Heart left ventricle (tissue), 16 donors: ENCODE data around the gene CCPG1. TPM values are rescaled to one million over a fixed set of nuclear protein-coding genes. Genes with fewer than 3 reads are reported as not detected.
"Not testable (repeated sequence)": the region's sequence is repeated elsewhere in the genome, so short reads cannot be mapped to it uniquely, and the experiment has no call there.

ENCODE experiments used
- ATAC-seq, 4 donors: fragments of 200-7000 bp; cut with Tn5 transposase; one replicate each; pipeline ENCODE4 v1.9.1; 2020 to 2022; ENCODE audit warnings: moderate library complexity in 4 of 4, mild to moderate bottlenecking in 3 of 4, moderate number of reproducible peaks in 1 of 4
- DNase-seq, 5 donors: peaks; one replicate each; pipeline ENCODE4 v3.0.0-alpha.2; 2020
- H3K27ac ChIP-seq, 12 donors: fragments of 200-600 bp; sonication (generic) in 4 of 12; one replicate each; pipeline versions ENCODE4 v1.5.0 to v1.8.0; 2016 to 2022; ENCODE audit warnings: mild to moderate bottlenecking in 2 of 12
- H3K27me3 ChIP-seq, 9 donors: fragments of 200-600 bp; sonication (generic) in 2 of 9; one replicate each; pipeline versions ENCODE4 v1.5.1 to v1.8.0; 2016 to 2022; ENCODE audit warnings: mild to moderate bottlenecking in 3 of 9
- H3K36me3 ChIP-seq, 9 donors: fragments of 200-600 bp; sonication (generic) in 2 of 9; one replicate each; pipeline versions ENCODE4 v1.5.0 to v1.8.0; 2018 to 2022; ENCODE audit warnings: mild to moderate bottlenecking in 2 of 9
- H3K4me1 ChIP-seq, 12 donors: fragments of 200-600 bp; sonication (generic) in 4 of 12; one replicate each; pipeline versions ENCODE4 v1.5.0 to v1.8.0; 2016 to 2022; ENCODE audit warnings: mild to moderate bottlenecking in 3 of 12
- H3K4me3 ChIP-seq, 12 donors: fragments of 200-600 bp; sonication (generic) in 4 of 12; one replicate each; pipeline versions ENCODE4 v1.5.0 to v1.8.0; 2017 to 2022; ENCODE audit warnings: mild to moderate bottlenecking in 9 of 12, moderate library complexity in 4 of 12
- H3K9me3 ChIP-seq, 12 donors: fragments of 200-600 bp; sonication (generic) in 4 of 12; one replicate each; pipeline versions ENCODE4 v1.5.0 to v1.8.0; 2016 to 2022; ENCODE audit warnings: mild to moderate bottlenecking in 1 of 12
- POLR2A ChIP-seq, 2 donors: fragments of 450-650 bp; IDR thresholded peaks; one replicate each; pipeline ENCODE4 v1.6.1; 2017; ENCODE audit warnings: antibody characterized with exemption in 2 of 2, mild to moderate bottlenecking in 2 of 2, moderate library complexity in 2 of 2
- WGBS, 4 donors: extraction: QIAGEN DNeasy Blood & Tissue Kit in 2 of 4; methylation state at CpG; one replicate each; pipeline versions ENCODE4 v1.1.5 to v1.1.7; 2013 to 2018; 5-methylcytosine and 5-hydroxymethylcytosine counted together
- intact Hi-C, 10 donors: fragments of 100-400 bp; cut with DNase I; formaldehyde crosslinking; loops; one replicate each; pipeline versions ENCODE4 v1.11.1 to v1.14.2; 2022
- long read RNA-seq, 3 donors: library from polyadenylated mRNA; unstranded; transcript quantifications; one replicate each; pipeline ENCODE4 v2.0.0, GENCODE V29; 2020 to 2021
- polyA plus RNA-seq, 2 donors: library from polyadenylated mRNA; stranded (reverse); fragments of 200-250 nt; gene quantifications; one replicate each; pipeline ENCODE4 v1.2.3, GENCODE V29; 2013
- total RNA-seq, 9 donors: library from RNA; depleted of rRNA in 2 of 9; stranded (reverse); fragments of >200 nt in 2 of 9; fragmentation: NEBNext Ultra II Directional in 3 of 9; extraction: Animal tissue kit (Norgen Biotek cat#: 25700) in 3 of 9; gene quantifications; one replicate each; pipeline versions ENCODE4 v1.1.0 to v1.2.4, GENCODE V29; 2016 to 2023
- TF ChIP-seq, protein P1 (sequence below), 12 donors: fragments of 200-600 bp; sonication (generic) in 4 of 12; IDR thresholded peaks; one replicate each; pipeline versions ENCODE4 v1.5.0 to v1.8.0; 2018 to 2022; ENCODE audit warnings: antibody characterized with exemption in 12 of 12, mild to moderate bottlenecking in 5 of 12
- donor health status: ischemic (EF 13 %, LVEDD 7.1; RV severe dilation, severe dysfunction).
- donor health status: healthy with polysubstance abuse.
- donor health status: DM: no; HTN: yes; CAD: no.
- donor health status: DM: no; HTN: no; CAD: no.
- donor health status: ischemic (EF 25% LVEDD 6.9; RV normal size, moderate dysfunction).
- donor health status: ischemic (EF 25% LVEDD 5.7; RV mildly dilated, moderate dysfunction).
- donor health status: healthy.
- donor health status: DM: yes; HTN: yes; CAD: no.
- donor health status: ischemic (EF 35%, LVEDD 5.7; RV mildly dilated, moderate dysfunction).
- donor health status: nonischemic (EF 11% LVEDD 7.7; RV severe dilation, severe dysfunction).
- donor health status: DM: yes; HTN: yes; CAD: no.
- donor health status: PGD.
- donor health status: ischemic (EF 29% LVEDD 5.4; RV normal size, mild dysfunction).
- donor health status: nonischemic (EF 23%, LVEDD 6.1; RV moderate dilation, normal function).

CCPG1 gene, protein sequence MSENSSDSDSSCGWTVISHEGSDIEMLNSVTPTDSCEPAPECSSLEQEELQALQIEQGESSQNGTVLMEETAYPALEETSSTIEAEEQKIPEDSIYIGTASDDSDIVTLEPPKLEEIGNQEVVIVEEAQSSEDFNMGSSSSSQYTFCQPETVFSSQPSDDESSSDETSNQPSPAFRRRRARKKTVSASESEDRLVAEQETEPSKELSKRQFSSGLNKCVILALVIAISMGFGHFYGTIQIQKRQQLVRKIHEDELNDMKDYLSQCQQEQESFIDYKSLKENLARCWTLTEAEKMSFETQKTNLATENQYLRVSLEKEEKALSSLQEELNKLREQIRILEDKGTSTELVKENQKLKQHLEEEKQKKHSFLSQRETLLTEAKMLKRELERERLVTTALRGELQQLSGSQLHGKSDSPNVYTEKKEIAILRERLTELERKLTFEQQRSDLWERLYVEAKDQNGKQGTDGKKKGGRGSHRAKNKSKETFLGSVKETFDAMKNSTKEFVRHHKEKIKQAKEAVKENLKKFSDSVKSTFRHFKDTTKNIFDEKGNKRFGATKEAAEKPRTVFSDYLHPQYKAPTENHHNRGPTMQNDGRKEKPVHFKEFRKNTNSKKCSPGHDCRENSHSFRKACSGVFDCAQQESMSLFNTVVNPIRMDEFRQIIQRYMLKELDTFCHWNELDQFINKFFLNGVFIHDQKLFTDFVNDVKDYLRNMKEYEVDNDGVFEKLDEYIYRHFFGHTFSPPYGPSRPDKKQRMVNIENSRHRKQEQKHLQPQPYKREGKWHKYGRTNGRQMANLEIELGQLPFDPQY
- total RNA-seq = 100 to 1,000 TPM in 1 of 9 donors, 10 to 100 TPM in 8; 62.2 to 105 (median 84.0) TPM
- 10 to 100 TPM; 21.3 to 41.6 TPM for polyA plus RNA-seq
- long read RNA-seq, donor 1, full-length matches to known transcripts = 79 of 108 reads
- long read RNA-seq, donor 1, partial matches to known transcripts = 10 of 108 reads
- long read RNA-seq, donor 1, other reads (novel, unspliced or antisense) = 19 of 108 reads
- long read RNA-seq, donor 2, full-length matches to known transcripts = 304 of 356 reads
- long read RNA-seq, donor 2, partial matches to known transcripts = 32 of 356 reads
- long read RNA-seq, donor 2, other reads (novel, unspliced or antisense) = 20 of 356 reads
- long read RNA-seq, donor 3, full-length matches to known transcripts = 52 of 68 reads
- long read RNA-seq, donor 3, partial matches to known transcripts = 4 of 68 reads
- long read RNA-seq, donor 3, other reads (novel, unspliced or antisense) = 12 of 68 reads

DNA sequence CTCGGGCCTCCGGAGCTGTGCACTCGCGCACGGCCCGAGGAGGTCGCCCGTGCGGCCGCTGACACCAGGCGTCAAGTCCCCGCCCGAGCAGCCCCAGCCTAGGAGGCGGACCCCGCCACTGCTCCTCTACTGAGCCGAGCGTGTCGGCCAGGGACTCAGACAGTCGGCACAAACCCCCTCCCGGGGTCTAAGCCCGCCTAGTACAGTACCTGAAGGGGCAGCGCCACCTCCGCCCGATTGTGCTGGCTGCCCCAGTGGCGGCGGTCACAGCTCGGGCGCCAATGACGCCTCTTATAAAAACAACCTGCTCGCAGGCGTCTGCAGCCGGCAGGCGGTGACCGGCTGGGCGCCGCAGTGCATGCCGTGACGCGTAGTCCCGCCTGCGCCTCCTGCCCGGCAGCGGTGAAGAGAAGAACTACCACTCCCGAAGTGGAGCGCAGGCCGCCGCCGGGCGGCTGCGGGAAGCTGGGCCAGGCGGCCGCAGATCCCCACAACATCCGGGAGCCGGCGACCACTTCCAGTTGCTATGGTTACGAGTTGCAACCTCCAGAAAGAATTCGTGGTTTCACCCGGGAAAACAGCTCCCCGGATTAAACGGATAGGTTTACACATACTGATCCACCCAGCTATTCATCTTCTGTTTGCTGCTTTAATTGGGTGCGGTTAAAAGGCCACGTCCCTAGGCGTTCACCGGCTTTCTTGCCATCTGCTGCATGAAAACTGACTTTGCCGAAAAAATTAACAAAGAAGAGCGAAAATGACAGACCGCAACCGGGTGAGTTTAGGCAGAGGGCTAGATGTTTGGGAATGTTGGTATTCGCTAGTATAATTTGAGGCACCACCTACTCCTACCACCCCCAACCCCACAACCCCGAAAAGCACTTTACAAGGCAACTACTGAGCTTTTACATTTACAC lies at the start of gene CCPG1, which contains the start of gene PIERCE2:
Gene CCPG1, minus strand, starts transcription at position 348 of the 917 bp plus-strand sequence. CDS start 18,935 bp downstream, outside the sequence.
Gene PIERCE2, plus strand, starts transcription at position 484 of the 917 bp plus-strand sequence. Its CDS starts 274 bp downstream, at position 758.
- intact Hi-C loops = loop anchor here in 3 of 10 donors (2.0 to 10.0 kb wide), 5 partner anchors 89 to 213 kb away; partner anchors contain the start of genes RSL24D1 (in 2 of the 3), PIGB (in 1 of the 3), PIGBOS1 (in 1 of the 3) and PYGO1 (in 1 of the 3)
- H3K27me3 ChIP-seq = no peaks in the 10 kb centered on the region
- H3K9me3 ChIP-seq = no peaks in the 10 kb centered on the region
- ATAC-seq (peak; percentile 98 to 99 (median 98)), DNase-seq (peak; percentile 91 to 96 (median 95))
- TF ChIP-seq, protein P1, sequence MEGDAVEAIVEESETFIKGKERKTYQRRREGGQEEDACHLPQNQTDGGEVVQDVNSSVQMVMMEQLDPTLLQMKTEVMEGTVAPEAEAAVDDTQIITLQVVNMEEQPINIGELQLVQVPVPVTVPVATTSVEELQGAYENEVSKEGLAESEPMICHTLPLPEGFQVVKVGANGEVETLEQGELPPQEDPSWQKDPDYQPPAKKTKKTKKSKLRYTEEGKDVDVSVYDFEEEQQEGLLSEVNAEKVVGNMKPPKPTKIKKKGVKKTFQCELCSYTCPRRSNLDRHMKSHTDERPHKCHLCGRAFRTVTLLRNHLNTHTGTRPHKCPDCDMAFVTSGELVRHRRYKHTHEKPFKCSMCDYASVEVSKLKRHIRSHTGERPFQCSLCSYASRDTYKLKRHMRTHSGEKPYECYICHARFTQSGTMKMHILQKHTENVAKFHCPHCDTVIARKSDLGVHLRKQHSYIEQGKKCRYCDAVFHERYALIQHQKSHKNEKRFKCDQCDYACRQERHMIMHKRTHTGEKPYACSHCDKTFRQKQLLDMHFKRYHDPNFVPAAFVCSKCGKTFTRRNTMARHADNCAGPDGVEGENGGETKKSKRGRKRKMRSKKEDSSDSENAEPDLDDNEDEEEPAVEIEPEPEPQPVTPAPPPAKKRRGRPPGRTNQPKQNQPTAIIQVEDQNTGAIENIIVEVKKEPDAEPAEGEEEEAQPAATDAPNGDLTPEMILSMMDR (IDR thresholded peaks at IDR 0.05) = peak; percentile 72 to 92 (median 89)
- TF ChIP-seq POLR2A (IDR thresholded peaks at IDR 0.05) = peak; percentile 49 to 92
- H3K4me1 ChIP-seq = peaks cover 0 to 48% (median 27%) of the 10 kb centered on the region in 12 donors
- 0 to 1% (median 1%) methylated on average over 27 to 70 of the region's 70 CpGs for WGBS, 4 donors
- H3K27ac ChIP-seq = peak within 1 kb of the TSS; percentile 60 to 98 (median 92)
- peak within 1 kb of the TSS; percentile 57 to 92 (median 78) for H3K4me3 ChIP-seq
- H3K36me3 ChIP-seq = no peaks in the 10 kb centered on the region

DNA sequence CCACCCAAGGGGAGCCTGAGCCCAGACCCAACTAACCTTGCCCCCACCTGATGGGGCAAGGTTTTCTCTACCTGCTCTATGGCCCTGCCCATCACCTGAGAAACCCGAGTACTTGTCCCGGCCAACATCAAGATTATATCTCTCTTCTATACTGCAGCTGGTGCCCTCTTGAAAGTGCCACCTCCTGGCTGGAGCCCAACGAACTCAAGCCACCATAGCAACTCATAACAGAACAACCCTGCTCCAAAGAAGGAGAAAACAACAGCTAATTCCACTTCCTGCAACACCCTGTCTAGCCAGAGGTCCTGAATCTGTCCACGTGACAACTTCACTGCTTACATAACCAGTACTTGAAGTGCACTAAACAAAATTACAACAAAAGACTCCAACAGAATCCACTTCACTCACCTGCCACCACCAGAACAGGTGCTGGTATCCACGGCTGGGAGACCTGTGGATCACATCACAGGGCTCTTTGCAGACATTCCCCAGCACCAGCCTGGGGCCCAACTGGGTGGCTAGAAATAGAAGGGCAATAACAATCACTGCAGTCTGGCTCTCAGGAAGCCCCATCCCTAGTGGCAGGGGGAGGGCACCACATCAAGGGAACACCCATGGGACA lies 49.4 kb upstream of the CCPG1 start:
- DNase-seq (no peak), ATAC-seq (no peak)
- peaks cover 0 to 24% (median 0%) of the 10 kb centered on the region in 12 donors for H3K9me3 ChIP-seq
- H3K27me3 ChIP-seq = no peaks in the 10 kb centered on the region
- H3K36me3 ChIP-seq = no peaks in the 10 kb centered on the region
- no peaks in the 10 kb centered on the region for H3K4me1 ChIP-seq
- intact Hi-C loops = no loop called here
- H3K4me3 ChIP-seq = no peak overlapping the region
- 87 to 92% (median 89%) methylated on average over 5 of the region's 5 CpGs for WGBS, 4 donors
- no peak overlapping the region for H3K27ac ChIP-seq
- TF ChIP-seq, protein P1 (IDR thresholded peaks at IDR 0.05) = no peak
- no peak for TF ChIP-seq POLR2A (IDR thresholded peaks at IDR 0.05)

DNA sequence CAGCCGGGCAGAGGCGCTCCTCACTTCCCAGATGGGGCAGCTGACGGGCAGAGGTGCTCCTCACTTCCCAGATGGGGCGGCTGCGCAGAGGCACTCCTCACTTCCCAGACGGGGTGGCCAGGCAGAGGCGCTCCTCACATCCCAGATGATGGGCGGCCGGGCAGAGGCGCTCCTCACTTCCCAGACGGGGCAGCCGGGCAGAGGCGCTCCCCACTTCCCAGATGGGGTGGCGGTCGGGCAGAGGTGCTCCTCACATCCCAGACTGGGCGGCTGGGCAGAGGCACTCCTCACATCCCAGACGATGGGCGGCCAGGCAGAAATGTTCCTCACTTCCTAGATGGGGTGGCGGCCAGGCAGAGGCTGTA lies 38.9 kb upstream of the CCPG1 start:
- intact Hi-C loops, H3K27ac ChIP-seq, H3K4me3 ChIP-seq, H3K27me3 ChIP-seq, H3K9me3 ChIP-seq, DNase-seq, ATAC-seq, H3K4me1 ChIP-seq, H3K36me3 ChIP-seq: not testable (repeated sequence)
- WGBS, 4 donors = 89 to 99% (median 98%) methylated on average over 9 to 19 of the region's 19 CpGs

DNA sequence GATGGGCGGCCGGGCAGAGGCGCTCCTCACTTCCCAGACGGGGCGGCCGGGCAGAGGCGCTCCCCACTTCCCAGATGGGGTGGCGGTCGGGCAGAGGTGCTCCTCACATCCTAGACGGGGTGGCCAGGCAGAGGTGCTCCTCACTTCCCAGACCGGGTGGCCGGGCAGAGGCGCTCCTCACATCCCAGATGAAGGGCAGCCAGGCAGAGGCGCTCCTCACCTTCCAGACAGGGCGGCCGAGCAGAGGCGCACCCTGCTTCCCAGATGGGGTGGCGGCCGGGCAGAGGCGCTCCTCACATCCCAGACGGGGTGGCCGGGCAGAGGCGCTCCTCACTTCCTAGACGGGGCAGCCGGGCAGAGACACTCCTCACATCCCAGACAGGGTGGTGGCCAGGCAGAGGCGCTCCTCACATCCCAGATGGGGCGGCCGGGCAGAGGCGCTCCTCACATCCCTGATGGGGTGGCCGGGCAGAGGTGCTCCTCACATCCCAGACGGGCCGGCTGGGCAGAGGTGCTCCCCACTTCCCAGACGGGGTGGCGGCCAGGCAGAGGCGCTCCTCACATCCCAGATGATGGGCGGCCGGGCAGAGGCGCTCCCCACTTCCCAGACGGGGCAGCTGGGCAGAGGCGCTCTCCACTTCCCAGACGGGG lies 38.3 kb upstream of the CCPG1 start:
- H3K36me3 ChIP-seq, intact Hi-C loops, H3K27me3 ChIP-seq, H3K4me3 ChIP-seq, ATAC-seq, H3K4me1 ChIP-seq, H3K27ac ChIP-seq, DNase-seq, H3K9me3 ChIP-seq: not testable (repeated sequence)
- 94 to 100% (median 98%) methylated on average over 12 to 41 of the region's 41 CpGs for WGBS, 4 donors

DNA sequence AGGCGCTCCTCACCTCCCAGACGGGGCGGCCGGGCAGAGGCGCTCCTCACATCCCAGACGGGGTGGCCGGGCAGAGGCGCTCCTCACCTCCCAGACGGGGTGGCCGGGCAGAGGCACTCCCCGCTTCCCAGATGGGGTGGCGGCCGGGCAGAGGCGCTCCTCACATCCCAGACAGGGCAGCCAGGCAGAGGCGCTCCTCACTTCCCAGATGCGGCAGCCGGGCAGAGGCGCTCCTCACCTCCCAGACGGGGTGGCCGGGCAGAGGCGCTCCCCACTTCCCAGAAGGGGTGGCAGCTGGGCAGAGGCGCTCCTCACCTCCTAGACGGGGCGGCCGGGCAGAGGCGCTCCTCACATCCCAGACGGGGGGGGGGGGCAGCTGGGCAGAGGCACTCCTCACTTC lies 37.8 kb upstream of the CCPG1 start:
- DNase-seq, H3K4me1 ChIP-seq, ATAC-seq, H3K36me3 ChIP-seq, H3K4me3 ChIP-seq, H3K9me3 ChIP-seq, intact Hi-C loops, H3K27me3 ChIP-seq, H3K27ac ChIP-seq: not testable (repeated sequence)
- WGBS, 4 donors = 74 to 94% (median 89%) methylated on average over 5 to 27 of the region's 27 CpGs

DNA sequence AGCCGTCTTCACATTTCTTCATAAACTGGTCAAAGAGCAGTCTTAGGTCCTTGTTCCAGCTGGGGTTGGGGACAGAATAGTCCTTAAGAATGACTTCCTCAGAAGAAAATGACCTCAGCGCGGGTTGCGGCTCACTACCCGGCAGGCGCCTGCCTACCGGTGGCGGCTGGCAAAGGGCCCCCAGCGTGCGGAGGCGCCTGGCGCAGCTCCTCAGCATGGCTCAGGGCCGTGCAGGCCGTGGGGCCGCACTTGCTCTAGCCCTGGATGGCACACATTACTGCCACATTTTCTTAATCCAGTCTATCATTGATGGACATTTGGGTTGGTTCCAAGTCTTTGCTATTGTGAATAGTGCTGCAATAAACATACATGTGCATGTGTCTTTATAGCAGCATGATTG lies 35.0 kb upstream of the CCPG1 start:
- intact Hi-C loops, DNase-seq, H3K27me3 ChIP-seq, ATAC-seq, H3K9me3 ChIP-seq, H3K27ac ChIP-seq, H3K36me3 ChIP-seq, H3K4me3 ChIP-seq, H3K4me1 ChIP-seq: not testable (repeated sequence)
- 91 to 98% (median 92%) methylated on average over 12 to 15 of the region's 15 CpGs for WGBS, 4 donors
